OCI-M2 (cell line): ENCODE measurements around the gene TBC1D22A.
"Not testable (repeated sequence)": the region's sequence is repeated elsewhere in the genome, so short reads cannot be mapped to it uniquely, and the experiment has no call there.

ENCODE experiments used
- DNase-seq: peaks from one replicate; lab custom pipeline; 2025; ENCODE audit not compliant: unreplicated experiment; lab: John Stamatoyannopoulos, UW

TBC1D22A gene

DNA sequence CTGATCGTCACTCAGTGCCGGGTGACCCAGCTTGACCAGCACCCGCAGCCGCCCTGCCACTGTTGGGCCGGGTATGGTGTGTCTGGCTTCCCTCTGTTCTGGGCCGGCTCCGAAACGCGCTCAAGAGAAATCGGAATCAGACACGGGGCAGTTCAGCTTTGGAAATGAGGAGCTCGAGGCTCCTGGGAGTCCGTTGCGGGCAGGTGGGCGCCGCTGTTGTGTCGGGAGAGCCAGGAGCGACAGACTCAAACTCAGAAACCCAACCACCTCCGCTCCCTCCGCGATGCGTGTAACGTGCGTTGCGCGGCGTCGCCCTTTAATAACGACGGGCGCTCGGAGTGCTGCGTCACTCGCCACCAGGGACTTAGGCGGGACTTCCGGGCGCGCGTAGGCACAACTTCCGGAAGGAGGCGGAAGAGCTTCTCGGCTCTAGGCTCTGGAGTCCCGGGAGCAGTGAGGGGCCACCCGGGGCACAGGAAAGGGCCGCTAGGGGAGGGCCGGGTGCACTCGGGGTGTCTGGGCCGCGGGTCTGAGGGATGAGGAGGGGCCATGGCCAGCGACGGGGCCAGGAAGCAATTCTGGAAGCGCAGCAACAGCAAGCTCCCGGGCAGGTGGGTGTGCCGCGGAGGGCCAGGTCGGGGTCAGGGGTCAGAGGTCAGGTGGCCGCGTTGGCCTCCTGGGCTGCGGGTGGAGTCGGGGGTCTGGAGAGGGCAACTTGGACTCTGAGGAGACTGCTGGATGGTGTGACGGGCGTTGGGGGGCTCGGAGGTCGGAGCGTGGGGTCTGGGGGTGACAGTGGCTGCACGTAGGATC is at the start of gene TBC1D22A:
TSS of gene TBC1D22A (plus strand) at position 413 of the 813 bp plus-strand sequence. CDS start at position 550, 137 bp downstream.
- DNase-seq, result no peak

DNA sequence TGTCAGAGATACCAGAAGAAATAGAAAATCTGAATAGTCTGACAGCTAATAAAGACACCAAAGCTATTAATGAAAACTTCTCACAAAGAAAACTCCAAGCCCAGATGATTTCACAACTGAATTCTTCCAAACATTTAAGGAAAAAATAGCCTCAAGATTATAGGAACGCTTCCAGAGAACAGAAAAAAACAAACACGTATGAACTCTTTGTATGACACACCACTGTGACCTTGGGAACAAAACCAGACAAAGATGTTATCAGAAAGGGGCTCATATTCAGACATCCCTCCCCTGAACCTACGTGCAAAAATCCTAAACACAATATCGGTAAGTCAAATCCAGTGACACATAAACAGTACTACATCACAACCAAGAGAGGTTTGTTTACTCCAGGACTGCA is 47.9 kb upstream of the TBC1D22A start:
- DNase-seq, result no peak

DNA sequence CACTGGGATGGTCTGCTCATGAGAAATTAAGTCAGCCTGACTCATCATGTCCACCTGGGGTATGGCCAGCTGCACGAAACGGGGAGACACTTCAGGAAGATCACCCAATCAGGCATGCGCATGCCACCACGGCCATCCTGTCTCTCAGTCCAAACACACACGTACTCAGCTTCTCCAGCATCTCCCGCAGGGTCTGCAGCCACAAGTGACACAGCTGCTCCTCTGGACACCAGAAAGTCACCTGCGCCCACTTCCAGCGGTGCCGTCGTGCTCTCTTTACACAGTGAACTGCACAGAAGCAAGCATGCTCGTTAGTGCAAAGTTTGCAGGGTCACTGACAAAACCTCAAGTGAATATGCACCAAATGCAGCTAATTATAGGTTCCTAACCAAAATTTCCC is 42.5 kb upstream of the TBC1D22A start:
- DNase-seq, result no peak

- DNase-seq, result no peak
Observed at GRCh38 chr22:46721501-46722085, 40.9 kb upstream of the TBC1D22A start.

DNA sequence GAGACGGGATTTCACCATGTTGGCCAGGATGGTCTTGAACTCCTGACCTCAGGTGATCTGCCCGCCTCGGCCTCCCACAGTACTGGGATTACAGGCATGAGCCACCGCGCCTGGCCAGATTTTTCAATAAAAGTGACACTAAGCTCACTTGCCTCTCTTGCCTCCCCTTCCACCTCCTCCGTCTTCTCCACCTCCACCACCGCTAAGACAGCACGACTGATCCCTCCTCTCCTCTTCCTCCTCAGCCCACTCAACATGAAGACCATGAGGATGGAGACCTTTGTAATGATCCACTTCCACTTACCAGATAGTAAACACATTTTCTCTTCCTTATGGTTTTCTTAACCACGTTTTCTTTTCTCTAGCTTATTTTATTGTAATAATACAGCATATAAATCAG is 38.6 kb upstream of the TBC1D22A start:
- no peak for DNase-seq

DNA sequence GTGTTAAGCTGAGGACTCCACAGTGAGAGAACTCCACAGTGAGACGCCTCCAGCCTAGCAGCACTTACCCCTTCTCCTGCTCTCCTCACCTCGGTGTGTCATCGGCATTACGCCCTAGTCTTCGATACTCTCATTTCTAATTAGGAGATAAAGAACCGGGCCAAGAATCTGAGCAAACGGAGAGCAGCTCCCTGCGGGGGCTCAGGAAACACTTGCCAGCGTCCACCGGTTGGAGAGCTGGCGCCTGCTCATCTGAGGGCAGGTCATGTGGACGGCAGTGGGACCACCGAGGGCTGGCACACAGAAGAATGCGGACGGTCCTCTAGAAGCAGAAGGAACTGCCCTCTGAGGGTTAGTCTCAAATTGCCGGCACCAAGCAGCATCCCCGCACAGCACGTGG is 37.4 kb upstream of the TBC1D22A start:
- no peak for DNase-seq

GRCh38 chr22:46726066-46726985 is 36.1 kb upstream of the TBC1D22A start:
- no peak for DNase-seq

GRCh38 chr22:46726986-46727317 is 35.5 kb upstream of the TBC1D22A start:
- DNase-seq, result no peak

DNA sequence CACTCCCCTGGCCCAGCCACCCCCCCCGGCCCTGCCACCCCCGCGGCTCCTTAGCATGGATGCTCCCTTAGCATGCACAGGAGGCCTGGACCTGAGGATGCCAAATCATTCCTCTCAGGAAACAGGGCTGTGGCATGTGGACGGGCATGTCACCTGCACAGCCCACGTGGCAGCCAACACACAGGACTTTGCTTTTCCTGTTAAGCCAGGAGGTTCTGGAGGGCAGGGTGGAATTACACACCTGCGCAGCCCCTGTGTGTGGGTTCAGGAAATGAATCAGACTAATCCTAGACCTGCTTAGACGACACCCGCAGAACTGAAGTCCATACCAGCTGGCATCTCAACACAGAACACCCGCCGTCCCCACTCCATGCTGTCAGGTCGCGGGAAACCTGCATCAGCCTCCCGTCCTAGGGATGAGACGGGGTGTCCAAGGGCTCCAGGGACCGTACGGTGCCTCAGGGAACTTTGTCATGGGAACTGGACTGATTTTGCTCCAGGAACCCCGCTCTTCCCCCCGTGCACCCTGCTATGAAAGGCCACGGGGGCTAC is 34.6 kb upstream of the TBC1D22A start:
- DNase-seq, result no peak

DNA sequence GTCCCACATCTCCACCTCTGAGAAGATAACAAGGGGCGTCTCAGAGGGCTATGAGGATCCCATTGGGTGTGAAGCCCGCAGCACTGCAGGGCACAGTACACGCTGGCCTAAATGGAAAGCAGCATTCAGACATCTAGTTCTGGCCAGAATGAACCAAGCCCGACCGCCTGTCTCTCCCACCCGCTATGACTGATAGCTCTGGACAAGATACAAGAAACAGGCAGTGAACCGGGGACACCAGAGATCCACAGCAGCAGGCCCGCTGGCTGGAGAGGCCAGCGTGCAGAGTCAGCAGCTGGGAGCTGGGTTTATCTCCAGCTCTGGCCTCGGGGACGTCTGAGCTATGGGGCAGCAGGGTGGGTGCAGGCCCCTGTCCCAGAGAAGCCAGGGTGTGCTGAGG is 34.0 kb upstream of the TBC1D22A start:
- no peak for DNase-seq

DNA sequence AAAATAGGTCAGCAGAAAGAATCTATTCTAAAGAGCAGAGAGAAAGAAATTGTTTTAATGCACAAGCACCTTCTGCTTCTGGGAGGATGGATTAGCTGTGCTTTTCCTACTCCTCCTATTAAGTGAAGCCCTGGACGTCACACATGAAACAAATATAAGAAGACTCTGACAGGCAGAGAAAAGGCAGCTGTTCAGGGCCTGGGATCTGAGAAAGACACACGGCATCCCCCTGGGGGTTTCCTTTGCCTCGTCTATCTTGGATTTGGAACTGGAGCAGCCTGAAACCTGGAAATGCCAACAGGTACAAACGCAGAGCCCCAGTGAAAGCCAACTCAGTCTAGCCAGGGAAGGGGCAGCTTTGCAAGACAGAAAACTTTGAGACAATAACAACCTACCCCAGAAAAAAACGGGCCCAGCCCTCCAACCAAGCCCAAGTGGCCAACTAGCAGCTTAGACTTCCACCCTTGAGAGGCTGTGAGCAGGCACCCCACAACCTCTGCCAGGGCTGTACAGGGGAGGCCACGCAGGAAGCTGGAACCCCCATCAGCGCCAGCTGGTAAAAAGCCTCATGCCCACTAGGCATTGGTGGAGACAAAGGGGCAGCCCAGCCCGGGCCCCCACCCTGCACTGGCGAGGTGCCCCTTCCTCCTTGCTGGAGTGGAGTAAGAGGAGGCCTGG is 31.7 kb upstream of the TBC1D22A start:
- no peak for DNase-seq

DNA sequence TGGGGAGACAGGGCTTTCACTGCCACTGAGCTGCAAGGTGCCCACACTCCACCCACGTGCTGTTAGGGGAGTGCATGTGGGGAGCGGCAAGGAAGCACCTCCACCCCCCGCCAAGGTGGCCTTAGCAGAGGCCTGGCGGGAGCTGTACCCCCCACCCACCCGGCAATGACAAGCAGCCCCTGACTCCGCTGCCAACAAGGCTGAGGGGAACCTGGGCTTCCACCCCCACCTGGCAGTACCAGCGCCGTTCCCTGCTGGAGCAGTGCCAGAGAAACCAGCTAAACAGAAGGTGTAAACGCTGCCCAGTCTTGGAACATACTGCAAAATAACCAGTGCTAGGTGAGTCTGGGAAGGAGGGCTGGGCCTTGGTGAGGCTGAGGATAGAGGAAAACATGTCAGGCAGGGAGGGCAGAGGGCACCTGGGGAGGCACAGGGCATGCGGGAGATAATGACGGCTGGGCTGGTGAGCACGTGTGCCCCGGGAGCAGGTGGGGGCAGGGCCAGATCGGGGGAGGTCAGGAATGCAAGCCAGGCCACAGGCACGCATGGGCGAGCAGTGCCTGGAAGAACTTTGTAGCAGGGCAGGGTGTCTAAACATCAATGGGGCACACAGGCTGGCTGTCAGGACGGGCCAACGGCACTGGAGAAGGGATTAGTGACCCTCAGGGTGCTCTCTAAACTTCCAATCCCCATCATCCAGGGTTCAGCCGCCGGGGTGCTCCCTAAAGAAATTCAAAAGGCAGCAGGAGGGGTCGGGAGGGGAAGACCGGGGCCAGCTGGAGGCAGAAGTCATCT is 31.0 kb upstream of the TBC1D22A start:
- DNase-seq, result no peak

GRCh38 chr22:46732041-46732379 is 30.4 kb upstream of the TBC1D22A start:
- DNase-seq, result no peak

DNA sequence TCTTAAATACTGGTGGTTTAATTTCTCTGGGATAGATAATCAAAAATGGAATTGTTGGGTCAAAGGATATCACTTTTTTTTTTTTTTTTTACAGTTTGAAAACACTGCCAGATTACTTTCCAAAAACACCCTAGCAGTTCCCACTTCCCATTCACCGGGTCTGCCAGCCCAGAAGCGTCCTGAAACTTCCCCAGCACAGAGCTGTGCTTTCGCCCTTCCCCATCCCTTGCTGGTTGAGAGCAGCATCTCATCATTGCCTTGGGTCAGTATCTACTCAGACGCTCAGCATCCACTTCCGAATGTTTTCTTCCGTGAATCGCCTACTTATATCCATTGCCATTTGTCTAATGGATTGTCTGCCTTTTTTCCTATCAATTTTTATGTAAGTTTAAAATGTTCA is 29.9 kb upstream of the TBC1D22A start:
- DNase-seq, result no peak

- not testable (repeated sequence) for DNase-seq
Observed at GRCh38 chr22:46734213-46734722, 28.2 kb upstream of the TBC1D22A start.

DNA sequence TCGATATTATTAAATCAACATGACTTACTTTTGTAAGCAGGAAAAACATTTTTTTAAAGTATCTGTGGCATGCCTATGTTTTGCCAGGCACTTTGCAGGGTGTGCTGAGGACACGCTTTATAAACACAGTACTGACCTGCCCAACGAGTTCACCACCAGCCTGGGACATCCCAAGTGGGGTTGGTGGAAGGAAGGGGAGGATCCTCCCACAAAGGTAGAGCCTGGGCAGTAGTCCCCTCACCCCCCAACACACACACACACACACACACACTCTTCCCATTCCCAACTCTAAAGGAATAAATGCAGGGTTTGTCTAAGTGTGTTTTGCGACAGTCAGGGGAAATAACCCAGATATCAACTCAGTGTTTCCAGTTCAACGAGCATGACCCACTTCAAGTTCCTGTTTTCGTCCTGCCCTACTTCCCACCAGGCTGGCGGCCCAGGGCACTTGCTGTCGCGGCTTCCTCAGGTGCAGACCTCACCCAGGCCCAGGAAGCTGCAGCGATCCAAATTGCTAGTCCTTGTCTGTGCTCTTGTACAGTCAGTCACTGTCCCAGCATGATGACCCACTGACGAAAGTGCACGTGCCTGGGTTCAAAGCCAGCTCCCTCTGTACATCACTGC is 27.5 kb upstream of the TBC1D22A start:
- DNase-seq, result no peak

DNA sequence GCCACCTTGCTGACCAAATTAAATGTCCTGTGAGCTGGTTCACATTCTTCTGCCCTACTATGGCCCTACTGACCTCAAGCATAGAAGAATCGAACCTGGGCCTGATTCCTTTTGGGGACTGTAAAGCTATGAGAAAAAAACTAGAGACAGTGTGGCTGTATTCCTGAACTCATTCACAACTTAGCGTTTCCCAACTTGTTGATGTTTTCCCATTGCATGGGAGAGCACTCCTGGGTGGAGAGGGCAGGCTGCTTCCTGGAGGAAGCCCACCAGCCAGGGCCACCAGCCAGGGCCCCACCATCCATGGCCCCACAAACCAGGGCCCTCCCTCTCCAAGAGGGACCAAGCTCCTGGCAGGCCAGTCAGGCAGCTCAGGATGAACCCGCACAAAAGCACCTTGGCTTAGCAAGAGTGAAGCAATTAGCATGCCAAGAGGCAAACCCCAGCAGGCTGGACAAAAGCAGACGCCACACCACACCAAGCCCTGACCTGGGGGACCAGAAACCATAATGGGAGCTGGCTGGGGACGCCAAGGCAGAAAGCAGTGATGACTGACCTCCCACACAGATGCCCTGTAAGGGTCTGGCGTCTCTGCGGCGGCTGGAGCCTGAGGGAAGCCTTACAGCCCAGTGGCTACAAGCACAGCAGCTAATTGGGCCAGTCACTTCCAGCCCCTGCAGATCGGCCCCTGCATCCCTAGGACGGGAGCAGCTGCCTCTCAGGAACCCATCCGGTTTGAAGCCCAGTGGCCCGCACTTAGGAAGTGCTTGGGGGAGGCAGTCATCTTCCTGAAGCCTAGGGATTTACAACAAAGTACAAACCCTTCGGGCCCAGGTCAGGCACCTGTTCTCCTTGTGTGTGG is 26.5 kb upstream of the TBC1D22A start:
- DNase-seq, result no peak

DNA sequence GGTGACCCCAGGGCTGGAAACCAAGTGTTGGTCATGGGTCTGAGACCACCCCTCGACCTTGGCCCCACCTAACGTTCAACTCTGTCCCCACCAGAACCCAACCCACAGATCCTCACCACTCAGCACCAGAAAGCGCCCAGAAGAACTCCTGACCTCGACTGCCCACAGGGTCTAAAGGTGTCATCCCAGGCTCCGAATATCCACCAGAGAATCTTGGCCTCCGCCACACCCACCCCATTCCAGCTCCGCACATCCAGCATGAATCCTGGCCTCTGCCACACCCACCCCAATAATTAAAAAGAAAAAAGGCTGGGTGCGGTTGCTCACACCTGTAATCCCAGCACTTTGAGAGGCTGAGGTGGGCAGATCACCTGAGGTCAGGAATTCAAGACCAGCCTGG is 25.7 kb upstream of the TBC1D22A start:
- DNase-seq, result no peak
